Measurements from ENCODE around the gene TGFBR3. TPM values are rescaled to one million over a fixed set of nuclear protein-coding genes. Genes with fewer than 3 reads are reported as not detected.

Gene TGFBR3
- total and polyA plus RNA-seq, 9 of the 15 experiments (the other 6 are each of a cell fraction or from before 2014, with no cell fraction given), result 3.6 to 32.4 (median 15.6) TPM

DNA sequence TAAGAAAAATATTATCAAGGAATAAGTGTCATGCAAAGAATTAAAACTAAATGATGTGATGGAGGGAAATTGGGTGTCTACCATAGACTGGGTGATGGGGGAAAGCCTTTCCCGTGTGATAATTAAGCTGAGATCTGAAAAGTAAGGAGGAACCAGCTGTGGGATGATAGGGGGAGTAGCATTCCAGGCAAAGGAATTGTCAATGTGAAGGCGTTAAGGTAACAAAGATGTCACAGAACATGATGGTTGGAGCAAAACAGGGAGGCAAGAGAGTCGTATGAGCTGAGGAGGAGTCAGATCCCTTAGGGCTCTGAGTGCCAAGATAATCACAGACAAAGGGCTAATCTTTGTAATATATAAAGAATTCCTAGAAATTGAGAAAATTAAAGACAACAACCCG, 215.2 kb downstream of the TGFBR3 start:
- intact Hi-C loops (cut with micrococcal nuclease), result no loop called here
- no TSS peak for BruUV-seq (replicated peaks)
- no peaks in the 10 kb centered on the region for H3K36me3 ChIP-seq (ENCODE audit: control insufficient read depth, insufficient read depth, low read length)
- TF ChIP-seq, protein P1, sequence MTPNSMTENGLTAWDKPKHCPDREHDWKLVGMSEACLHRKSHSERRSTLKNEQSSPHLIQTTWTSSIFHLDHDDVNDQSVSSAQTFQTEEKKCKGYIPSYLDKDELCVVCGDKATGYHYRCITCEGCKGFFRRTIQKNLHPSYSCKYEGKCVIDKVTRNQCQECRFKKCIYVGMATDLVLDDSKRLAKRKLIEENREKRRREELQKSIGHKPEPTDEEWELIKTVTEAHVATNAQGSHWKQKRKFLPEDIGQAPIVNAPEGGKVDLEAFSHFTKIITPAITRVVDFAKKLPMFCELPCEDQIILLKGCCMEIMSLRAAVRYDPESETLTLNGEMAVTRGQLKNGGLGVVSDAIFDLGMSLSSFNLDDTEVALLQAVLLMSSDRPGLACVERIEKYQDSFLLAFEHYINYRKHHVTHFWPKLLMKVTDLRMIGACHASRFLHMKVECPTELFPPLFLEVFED (CRISPR knock-in tag; conservative IDR thresholded peaks at IDR 0.05), result no peak
- TF ChIP-seq CBX5 (IDR thresholded peaks at IDR 0.05; ENCODE audit: borderline replicate concordance, low read depth), result no peak
- no peak for TF ChIP-seq ZNF263 (CRISPR knock-in tag; IDR thresholded peaks at IDR 0.05; ENCODE audit: borderline replicate concordance)
- no peak for TF ChIP-seq ZNF232 (CRISPR knock-in tag; IDR thresholded peaks at IDR 0.05)
- TF ChIP-seq NFE2L1 (tag; IDR thresholded peaks at IDR 0.05; ENCODE audit: borderline replicate concordance, low read depth), result no peak
- TF ChIP-seq, protein P2, sequence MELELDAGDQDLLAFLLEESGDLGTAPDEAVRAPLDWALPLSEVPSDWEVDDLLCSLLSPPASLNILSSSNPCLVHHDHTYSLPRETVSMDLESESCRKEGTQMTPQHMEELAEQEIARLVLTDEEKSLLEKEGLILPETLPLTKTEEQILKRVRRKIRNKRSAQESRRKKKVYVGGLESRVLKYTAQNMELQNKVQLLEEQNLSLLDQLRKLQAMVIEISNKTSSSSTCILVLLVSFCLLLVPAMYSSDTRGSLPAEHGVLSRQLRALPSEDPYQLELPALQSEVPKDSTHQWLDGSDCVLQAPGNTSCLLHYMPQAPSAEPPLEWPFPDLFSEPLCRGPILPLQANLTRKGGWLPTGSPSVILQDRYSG (tag; conservative IDR thresholded peaks at IDR 0.05; ENCODE audit: low read depth), result no peak
- TF ChIP-seq, protein P3, sequence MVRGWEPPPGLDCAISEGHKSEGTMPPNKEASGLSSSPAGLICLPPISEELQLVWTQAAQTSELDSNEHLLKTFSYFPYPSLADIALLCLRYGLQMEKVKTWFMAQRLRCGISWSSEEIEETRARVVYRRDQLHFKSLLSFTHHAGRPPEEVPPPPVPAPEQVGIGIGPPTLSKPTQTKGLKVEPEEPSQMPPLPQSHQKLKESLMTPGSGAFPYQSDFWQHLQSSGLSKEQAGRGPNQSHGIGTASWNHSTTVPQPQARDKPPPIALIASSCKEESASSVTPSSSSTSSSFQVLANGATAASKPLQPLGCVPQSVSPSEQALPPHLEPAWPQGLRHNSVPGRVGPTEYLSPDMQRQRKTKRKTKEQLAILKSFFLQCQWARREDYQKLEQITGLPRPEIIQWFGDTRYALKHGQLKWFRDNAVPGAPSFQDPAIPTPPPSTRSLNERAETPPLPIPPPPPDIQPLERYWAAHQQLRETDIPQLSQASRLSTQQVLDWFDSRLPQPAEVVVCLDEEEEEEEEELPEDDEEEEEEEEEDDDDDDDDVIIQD (CRISPR knock-in tag; IDR thresholded peaks at IDR 0.05), result no peak
- TF ChIP-seq, protein P4, sequence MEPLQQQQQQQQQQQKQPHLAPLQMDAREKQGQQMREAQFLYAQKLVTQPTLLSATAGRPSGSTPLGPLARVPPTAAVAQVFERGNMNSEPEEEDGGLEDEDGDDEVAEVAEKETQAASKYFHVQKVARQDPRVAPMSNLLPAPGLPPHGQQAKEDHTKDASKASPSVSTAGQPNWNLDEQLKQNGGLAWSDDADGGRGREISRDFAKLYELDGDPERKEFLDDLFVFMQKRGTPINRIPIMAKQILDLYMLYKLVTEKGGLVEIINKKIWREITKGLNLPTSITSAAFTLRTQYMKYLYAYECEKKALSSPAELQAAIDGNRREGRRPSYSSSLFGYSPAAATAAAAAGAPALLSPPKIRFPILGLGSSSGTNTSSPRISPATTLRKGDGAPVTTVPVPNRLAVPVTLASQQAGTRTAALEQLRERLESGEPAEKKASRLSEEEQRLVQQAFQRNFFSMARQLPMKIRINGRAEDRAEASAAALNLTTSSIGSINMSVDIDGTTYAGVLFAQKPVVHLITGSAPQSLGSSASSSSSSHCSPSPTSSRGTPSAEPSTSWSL (CRISPR knock-in tag; IDR thresholded peaks at IDR 0.05; ENCODE audit: borderline replicate concordance), result no peak
- no peak for TF ChIP-seq NFRKB (IDR thresholded peaks at IDR 0.05; ENCODE audit: low read depth)
- TF ChIP-seq ESRRA (IDR thresholded peaks at IDR 0.05; ENCODE audit: borderline replicate concordance, low read depth), result no peak
- TF ChIP-seq, protein P5, sequence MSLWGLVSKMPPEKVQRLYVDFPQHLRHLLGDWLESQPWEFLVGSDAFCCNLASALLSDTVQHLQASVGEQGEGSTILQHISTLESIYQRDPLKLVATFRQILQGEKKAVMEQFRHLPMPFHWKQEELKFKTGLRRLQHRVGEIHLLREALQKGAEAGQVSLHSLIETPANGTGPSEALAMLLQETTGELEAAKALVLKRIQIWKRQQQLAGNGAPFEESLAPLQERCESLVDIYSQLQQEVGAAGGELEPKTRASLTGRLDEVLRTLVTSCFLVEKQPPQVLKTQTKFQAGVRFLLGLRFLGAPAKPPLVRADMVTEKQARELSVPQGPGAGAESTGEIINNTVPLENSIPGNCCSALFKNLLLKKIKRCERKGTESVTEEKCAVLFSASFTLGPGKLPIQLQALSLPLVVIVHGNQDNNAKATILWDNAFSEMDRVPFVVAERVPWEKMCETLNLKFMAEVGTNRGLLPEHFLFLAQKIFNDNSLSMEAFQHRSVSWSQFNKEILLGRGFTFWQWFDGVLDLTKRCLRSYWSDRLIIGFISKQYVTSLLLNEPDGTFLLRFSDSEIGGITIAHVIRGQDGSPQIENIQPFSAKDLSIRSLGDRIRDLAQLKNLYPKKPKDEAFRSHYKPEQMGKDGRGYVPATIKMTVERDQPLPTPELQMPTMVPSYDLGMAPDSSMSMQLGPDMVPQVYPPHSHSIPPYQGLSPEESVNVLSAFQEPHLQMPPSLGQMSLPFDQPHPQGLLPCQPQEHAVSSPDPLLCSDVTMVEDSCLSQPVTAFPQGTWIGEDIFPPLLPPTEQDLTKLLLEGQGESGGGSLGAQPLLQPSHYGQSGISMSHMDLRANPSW (CRISPR knock-in tag; IDR thresholded peaks at IDR 0.05), result no peak
- no peak for TF ChIP-seq LCOR (CRISPR knock-in tag; IDR thresholded peaks at IDR 0.05)
- no peak for TF ChIP-seq MCM5 (IDR thresholded peaks at IDR 0.05; ENCODE audit: low read depth)

More for the DNA sequence above, 215.2 kb downstream of the TGFBR3 start:
- Histone ChIP-seq H3K9me3 (replicated peaks; ENCODE audit: control insufficient read depth, insufficient read depth, low read depth, low read length) (no peaks in the 10 kb centered on the region), H3K4me3 (no peak overlapping the region), H3K4me2 (ENCODE audit: insufficient read depth, low read length) (no peak overlapping the region), H3K27ac (ENCODE audit: extremely low read depth, low read depth, low read length) (no peak overlapping the region), H3K27me3 (ENCODE audit: control insufficient read depth in 2 of 2, insufficient read depth in 2 of 2, low read length in 2 of 2) (no peaks in the 10 kb centered on the region), H2AFZ (ENCODE audit: low read depth, low read length) (no peak overlapping the region), H3K4me1 (replicated peaks in 1 of 2; ENCODE audit: control insufficient read depth in 2 of 2, insufficient read depth in 2 of 2, low read length in 2 of 2) (no peaks in the 10 kb centered on the region), H3K9me1 (ENCODE audit: control insufficient read depth, insufficient read depth, low read length) (no peaks in the 10 kb centered on the region), H3K79me2 (ENCODE audit: control insufficient read depth, insufficient read depth, low read length) (no peaks in the 10 kb centered on the region), H4K20me1 (replicated peaks; ENCODE audit: control insufficient read depth, insufficient read depth, low read length) (no peaks in the 10 kb centered on the region), H3K9ac (ENCODE audit: insufficient read depth in 1 of 2, low read depth in 2 of 2, low read length in 2 of 2) (no peak overlapping the region)
- ATAC-seq, result no peak
- ChIA-PET CTCF (ENCODE audit: low intra/inter-chr PET ratio) (no interaction called here), POLR2A (no interaction called here)
- no peak for DNase-seq (ENCODE audit: extremely low read depth in 1 of 4, low spot score in 3 of 4)
- in situ Hi-C loops (cut with MboI), result no loop called here
- no peak for FAIRE-seq
- 12% methylated on average over 4 of the region's 4 CpGs for WGBS (ENCODE audit: insufficient coverage, low coverage, missing lambda C conversion rate)
